Lung microvascular endothelial cell (primary cell): ENCODE measurements around the gene IQGAP2. TPM values are rescaled to one million over a fixed set of nuclear protein-coding genes. Genes with fewer than 3 reads are reported as not detected.
"Not testable (repeated sequence)": the region's sequence is repeated elsewhere in the genome, so short reads cannot be mapped to it uniquely, and the experiment has no call there.

Experiments used
- DNase-seq, 2 donors: peaks; one replicate each; pipeline versions ENCODE4 v3.0.0 to v3.0.0-alpha.2; 2010; ENCODE audit warnings: low read depth in 2 of 2
- total RNA-seq: library from RNA; depleted of rRNA; stranded (reverse); fragments of >200 nt; gene quantifications from 2 replicates; pipeline ENCODE4 v1.2.1, GENCODE V29; 2014

IQGAP2 gene
- total RNA-seq, 1 donor from 2014 or later, result 3.4 TPM

DNA sequence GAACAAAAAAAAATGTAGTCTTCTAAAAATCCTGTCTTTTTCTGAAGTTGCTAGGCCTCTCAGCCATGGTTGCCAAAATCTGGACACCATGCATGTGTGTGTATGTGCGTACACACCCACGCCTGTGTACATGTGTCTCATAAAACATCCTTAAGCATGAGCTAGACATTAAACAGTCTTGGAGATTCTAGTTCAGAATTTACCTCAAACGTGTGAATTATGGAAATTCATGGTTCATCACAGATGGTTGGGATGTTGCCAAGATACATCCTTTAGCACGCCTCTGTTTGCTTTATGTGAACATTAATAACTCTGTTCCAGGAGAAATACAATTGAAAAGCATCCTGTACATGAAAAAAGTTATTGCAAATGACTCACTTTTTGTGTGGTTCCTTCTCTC is 167.1 kb downstream of the IQGAP2 start:
- DNase-seq, result no peak

DNA sequence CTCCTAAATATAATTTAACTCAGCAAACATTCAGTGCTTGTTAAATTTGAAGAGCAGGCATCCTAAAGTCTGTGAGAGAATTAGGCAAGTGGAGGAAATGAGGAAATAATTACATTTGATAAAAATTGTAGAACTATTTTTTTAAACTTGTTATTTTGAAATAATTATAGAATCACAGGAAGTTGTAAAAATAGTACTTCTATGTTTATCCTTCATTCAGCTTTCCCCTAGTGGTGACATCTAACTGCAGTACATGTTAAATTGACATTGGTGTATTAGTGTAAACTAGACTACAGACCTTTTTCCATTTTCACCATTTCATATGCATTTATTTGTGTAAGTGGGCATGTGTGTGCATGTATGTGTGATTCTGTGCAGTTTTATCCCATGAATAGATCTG is 168.5 kb downstream of the IQGAP2 start:
- no peak for DNase-seq

DNA sequence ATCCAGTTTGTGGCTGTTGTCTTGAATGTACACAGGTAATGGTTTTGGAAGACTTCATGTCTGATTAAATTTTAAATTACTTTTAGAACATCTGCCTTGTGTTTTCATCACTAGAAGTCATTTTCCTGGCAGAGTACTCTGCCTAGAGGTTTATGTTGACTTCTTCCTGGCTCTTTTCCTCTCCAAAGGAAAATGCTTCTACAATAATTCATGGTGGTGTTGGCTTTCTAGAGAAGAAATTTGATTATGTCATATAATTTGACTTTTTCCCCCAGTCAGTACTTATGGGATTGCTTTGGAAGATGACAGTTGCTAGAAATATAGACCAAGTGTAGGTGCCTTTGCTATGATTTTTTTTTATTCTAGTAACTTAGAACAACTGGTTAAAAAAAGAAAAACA is 173.4 kb downstream of the IQGAP2 start:
- DNase-seq, result no peak

- DNase-seq, result no peak
Measured at GRCh38 chr5:76576996-76577395, 173.9 kb downstream of the IQGAP2 start.

DNA sequence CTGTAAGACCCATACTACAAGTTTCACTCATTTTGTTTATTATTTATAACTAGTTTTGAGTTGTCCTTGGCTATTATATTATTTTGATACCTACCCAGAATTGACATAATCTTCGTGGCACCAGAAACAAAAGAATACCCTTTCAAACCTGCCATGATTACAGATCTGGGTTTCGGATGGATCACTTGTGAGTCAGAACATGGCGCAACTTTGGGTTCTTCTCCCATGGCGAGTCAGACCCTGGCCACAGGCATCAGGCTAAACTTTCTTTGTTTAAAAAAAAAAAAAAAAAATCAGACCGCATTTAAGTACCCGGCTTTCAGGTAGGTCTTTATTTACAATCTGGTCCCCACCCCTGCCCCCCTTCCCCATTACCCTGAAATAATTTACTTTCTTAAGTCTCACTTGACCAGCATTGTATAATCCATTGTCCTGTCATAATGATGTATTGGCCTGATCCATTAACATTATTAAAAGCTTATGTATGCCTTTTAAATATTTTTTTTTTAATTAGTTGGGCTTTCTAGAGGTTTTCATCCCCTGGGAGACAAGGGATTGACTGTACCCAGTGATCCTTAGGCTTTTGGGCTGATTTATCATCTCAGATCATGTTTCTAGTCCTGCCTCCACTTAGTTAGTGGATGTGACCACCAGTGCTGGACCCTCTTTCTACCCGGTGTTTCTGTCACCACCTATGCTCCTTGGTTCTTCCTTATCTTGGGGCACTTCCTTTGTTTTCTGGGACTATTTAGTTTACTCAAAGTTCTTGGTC is 176.3 kb downstream of the IQGAP2 start:
- no peak for DNase-seq

- no peak for DNase-seq
Measured at GRCh38 chr5:76580981-76581380, 177.9 kb downstream of the IQGAP2 start.

DNA sequence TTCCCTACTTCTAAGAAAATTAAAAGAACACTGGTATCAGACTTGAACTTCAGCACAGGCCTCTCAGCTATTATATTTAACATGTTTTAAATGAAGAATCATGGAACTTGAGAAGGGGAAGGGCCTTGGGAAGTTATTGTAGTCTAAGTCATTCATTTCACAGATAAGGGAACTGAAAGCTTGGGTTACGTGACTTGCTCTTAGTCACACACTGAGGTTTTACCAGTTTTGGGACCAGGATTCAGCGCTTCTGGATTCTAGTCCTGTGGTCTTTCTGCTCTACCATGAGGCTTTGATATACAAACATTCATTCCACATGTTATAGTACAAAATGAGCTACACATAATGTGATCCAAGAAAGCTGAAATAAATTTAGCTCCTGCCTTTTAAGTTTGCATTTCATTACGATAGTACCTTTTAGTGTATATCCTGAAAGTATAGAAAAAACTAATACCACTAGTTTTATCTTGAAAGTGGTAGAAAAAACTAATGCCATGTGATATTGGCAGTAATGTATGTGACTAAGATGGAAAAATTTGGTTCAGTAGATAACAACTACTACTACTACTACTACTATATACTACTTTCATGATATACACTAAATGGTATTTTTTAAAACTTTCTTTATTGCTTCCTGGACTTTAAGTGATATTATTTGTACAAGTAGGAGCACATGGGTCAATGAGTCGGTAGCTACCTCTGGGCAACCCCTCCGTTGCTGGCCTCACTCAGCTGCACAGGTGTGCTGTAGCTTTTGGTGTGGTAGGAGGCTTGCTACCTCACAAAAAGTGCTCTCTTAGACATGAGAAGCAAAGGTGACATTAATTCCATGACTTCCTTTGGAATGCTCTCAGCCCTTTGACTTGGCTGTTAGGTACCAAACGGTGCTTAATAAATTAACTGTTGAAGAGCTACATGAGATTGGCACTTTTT is 179.4 kb downstream of the IQGAP2 start:
- DNase-seq, result no peak

DNA sequence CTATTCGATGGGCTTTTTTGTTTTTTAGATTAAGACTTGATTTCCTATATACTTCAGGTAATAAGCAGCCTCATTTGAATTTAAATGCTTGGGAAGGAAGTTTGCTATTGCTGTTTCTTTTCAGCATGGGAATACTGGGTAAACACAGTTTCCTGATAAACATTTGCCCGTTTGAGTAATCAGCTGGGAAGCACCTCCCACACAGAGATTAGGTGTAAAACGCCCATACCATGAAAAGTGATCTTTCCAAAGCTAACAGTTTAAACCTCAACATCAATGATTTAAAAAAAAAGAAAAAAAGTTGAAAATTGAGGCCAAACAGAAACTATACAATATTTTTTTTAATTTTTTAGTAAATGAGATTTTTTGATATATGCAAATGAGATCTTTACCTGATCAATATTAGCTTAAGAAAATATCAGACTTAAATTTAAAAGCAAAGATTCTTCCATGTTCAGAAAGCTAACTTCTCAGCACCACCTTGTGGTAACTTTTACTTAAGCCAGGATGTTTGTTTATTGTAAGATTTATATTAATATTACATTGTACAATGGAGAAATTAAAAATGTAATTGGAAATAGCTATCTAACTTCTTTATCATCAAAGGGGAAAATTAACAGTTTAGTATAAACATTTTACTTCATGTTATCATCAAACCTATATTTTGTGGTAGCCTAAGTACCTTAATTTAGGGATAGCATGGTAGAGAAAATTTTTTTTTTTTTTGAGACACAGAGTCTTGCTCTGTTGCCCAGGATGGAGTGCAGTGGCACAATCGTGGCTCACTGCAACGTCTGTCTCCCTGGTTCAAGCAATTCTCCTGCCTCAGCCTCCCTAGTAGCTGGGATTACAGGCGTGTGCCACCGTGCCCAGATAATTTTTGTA is 180.3 kb downstream of the IQGAP2 start:
- DNase-seq, result peak; percentile 31 to 39

GRCh38 chr5:76585783-76586217 is 182.7 kb downstream of the IQGAP2 start:
- no peak for DNase-seq

GRCh38 chr5:76586531-76586930 is 183.4 kb downstream of the IQGAP2 start:
- no peak for DNase-seq

- DNase-seq, result no peak
Measured at GRCh38 chr5:76590027-76590426, 186.9 kb downstream of the IQGAP2 start.

DNA sequence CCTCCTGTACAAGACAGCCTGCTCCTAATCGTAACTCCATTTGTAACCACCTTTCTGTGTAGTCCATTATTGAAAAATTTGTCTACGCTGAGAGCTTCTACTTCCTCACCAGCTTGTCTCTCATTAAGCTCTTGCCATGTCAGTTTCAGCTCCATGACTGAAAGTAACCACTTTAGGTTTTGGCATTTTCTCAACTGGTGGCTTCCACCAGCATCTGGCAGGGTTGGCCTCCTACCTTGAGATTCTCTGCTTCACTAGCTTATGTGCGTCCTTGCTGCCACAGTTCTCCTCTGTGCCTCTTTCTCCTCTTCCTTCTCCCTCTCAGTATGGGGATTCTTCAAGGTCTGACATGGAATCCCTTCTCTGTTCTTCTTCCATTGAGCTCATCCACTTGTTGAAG is 188.3 kb downstream of the IQGAP2 start:
- DNase-seq, result no peak

DNA sequence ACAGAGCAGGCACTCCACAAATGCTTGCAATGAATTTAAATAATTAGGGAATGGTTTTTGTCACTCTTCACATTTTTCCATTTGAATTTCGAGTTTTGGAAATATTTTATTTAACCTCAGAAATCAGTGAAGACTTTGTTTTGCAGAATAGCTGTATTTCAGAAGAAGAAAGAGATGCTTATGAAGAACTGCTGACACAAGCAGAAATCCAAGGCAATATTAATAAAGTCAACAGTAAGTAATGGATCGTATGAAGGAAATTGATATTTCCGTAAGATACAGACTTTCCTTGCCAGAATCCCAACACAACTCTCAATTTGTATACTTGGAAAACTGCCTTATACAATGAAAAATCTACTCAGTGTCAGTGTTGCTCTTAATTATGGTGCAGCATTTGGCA is 189.6 kb downstream of the IQGAP2 start:
- DNase-seq, result no peak

- DNase-seq, result no peak
Measured at GRCh38 chr5:76594107-76594506, 191.0 kb downstream of the IQGAP2 start.

GRCh38 chr5:76595755-76596481 is 192.8 kb downstream of the IQGAP2 start:
- DNase-seq, result no peak

DNA sequence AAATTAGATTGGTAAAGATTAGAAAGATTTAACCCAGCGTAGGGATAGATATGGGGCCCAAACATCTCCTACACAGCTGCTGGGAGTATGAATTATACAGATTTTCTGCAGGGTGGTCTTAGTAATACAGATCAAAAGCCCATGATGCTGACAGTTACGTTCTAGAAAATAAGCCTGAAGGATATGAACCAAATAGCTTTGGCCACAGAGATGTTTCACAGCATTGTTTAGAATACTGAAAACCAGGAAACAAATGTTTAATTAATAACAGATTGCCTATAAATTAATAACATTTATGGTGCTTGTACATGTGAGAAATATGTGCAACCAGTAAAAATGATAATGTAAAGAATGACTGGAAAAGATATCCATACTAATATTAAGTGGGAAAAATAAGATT is 195.4 kb downstream of the IQGAP2 start:
- no peak for DNase-seq

- DNase-seq, result no peak
Measured at GRCh38 chr5:76600716-76601115, 197.6 kb downstream of the IQGAP2 start.

GRCh38 chr5:76601470-76601869 is 198.4 kb downstream of the IQGAP2 start:
- DNase-seq, result peak; percentile 79 to 80

DNA sequence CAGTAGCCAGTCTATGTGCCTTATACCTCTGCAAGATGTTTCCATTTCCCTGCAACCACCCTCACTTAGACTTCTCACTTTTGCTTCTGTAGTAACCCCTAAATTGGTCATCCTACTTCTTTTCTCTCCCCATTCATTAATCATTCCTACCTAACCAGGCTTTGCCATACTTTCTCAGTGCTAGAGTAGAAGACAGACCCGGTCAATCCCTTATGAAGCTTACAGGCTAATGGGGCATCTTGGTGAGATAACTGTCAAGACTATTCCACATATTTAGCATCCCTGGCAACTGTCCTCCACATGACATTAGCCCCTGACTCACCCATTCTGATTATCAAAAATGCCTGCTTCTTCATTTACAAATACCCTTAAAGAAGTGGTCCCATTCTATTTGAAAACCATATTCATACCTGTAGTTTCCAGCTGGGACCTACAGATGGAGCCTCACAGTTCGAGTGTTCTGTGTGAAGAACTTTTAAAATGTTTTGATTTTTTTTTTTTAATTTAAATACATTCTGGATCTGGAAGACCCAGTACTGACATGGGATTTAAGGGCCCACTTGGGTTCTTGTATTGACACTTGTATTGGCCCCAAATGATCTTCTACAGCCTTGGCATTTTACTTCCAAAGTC is 199.1 kb downstream of the IQGAP2 start:
- DNase-seq, result peak; percentile 25 to 59

- not testable (repeated sequence) for DNase-seq
Measured at GRCh38 chr5:76603991-76604390, 200.9 kb downstream of the IQGAP2 start.
